CD14-positive monocyte (primary cell): ENCODE measurements around the gene TCEANC2. TPM values are rescaled to one million over a fixed set of nuclear protein-coding genes. Genes with fewer than 3 reads are reported as not detected.
"Not testable (repeated sequence)": the region's sequence is repeated elsewhere in the genome, so short reads cannot be mapped to it uniquely, and the experiment has no call there.

Source experiments
- DNase-seq, 3 donors: peaks; one replicate each; pipeline ENCODE4 v3.0.0-alpha.2; 2011 to 2022
- H2AFZ ChIP-seq: 2 replicates; pipeline ENCODE4 v1.6.0; 2012; ENCODE audit warnings: mild to moderate bottlenecking, low read depth, low read length, inconsistent platforms; ENCODE audit not compliant: insufficient read depth, poor library complexity, severe bottlenecking
- H3K27ac ChIP-seq, 2 donors: 1 replicate in 1 of 2; 2 replicates in 1 of 2; pipeline ENCODE4 v1.5.1; 2012 to 2013; ENCODE audit warnings: low read length in 2 of 2, control low read depth in 1 of 2, inconsistent platforms in 1 of 2, low read depth in 1 of 2, mild to moderate bottlenecking in 1 of 2
- H3K27me3 ChIP-seq, 2 donors: one replicate each; pipeline versions ENCODE4 v1.6.0 to v1.6.1; 2011 to 2013; ENCODE audit warnings: low read length in 2 of 2; ENCODE audit not compliant: control insufficient read depth in 2 of 2, insufficient read depth in 2 of 2
- H3K36me3 ChIP-seq, 2 donors: replicated peaks in 1 of 2; 1 replicate in 1 of 2; 2 replicates in 1 of 2; pipeline versions ENCODE4 v1.5.1 to v1.6.1; 2012 to 2013; ENCODE audit warnings: low read length in 2 of 2, control low read depth in 1 of 2, inconsistent platforms in 1 of 2, mild to moderate bottlenecking in 1 of 2; ENCODE audit not compliant: insufficient read depth in 2 of 2, control insufficient read depth in 1 of 2
- H3K4me1 ChIP-seq, 2 donors: 1 replicate in 1 of 2; 2 replicates in 1 of 2; pipeline versions ENCODE4 v1.5.1 to v1.6.1; 2012 to 2013; ENCODE audit warnings: low read length in 2 of 2, control low read depth in 1 of 2, inconsistent platforms in 1 of 2, mild to moderate bottlenecking in 1 of 2, moderate library complexity in 1 of 2; ENCODE audit not compliant: insufficient read depth in 2 of 2, control insufficient read depth in 1 of 2
- H3K4me2 ChIP-seq: replicated peaks from 2 replicates; pipeline ENCODE3; 2012; ENCODE audit warnings: low read length, moderate library complexity, mild to moderate bottlenecking; ENCODE audit not compliant: poor library complexity, severe bottlenecking; ENCODE audit errors: extremely low read depth
- H3K4me3 ChIP-seq, 3 experiments: fragments of 200-600 bp in 1 of 3; sonication (generic) in 1 of 3; replicated peaks in 1 of 3; 1 replicate in 2 of 3; 2 replicates in 1 of 3; pipeline ENCODE4 v1.5.1; 2011 to 2013; ENCODE audit warnings: low read length in 3 of 3, mild to moderate bottlenecking in 3 of 3, control low read depth in 2 of 3, low read depth in 2 of 3, inconsistent platforms in 1 of 3, moderate library complexity in 1 of 3
- H3K79me2 ChIP-seq: 2 replicates; pipeline ENCODE4 v1.6.0; 2012; ENCODE audit warnings: mild to moderate bottlenecking, control low read depth, inconsistent platforms, low read length, moderate library complexity; ENCODE audit not compliant: insufficient read depth
- H3K9ac ChIP-seq: 2 replicates; pipeline ENCODE4 v1.6.0; 2017; ENCODE audit warnings: low read length, mild to moderate bottlenecking; ENCODE audit not compliant: insufficient read depth, poor library complexity, severe bottlenecking
- H3K9me3 ChIP-seq, 2 donors: replicated peaks in 1 of 2; 1 replicate in 1 of 2; 2 replicates in 1 of 2; pipeline versions ENCODE4 v1.5.1 to v1.6.1; 2012 to 2013; ENCODE audit warnings: low read length in 2 of 2, control low read depth in 1 of 2; ENCODE audit not compliant: control insufficient read depth in 1 of 2, insufficient read depth in 1 of 2
- H4K20me1 ChIP-seq: 2 replicates; pipeline ENCODE4 v1.6.0; 2012; ENCODE audit warnings: mild to moderate bottlenecking, low read length, control low read depth, moderate library complexity; ENCODE audit not compliant: insufficient read depth
- H3K27ac Mint-ChIP-seq, 7 donors: one replicate each; pipeline ENCODE4 v1.8.0; 2020; ENCODE audit warnings: mild to moderate bottlenecking in 7 of 7, mixed read lengths in 7 of 7, moderate library complexity in 6 of 7, inconsistent platforms in 2 of 7
- H3K27me3 Mint-ChIP-seq, 3 donors: one replicate each; pipeline ENCODE4 v1.8.0; 2021 to 2022; ENCODE audit warnings: low read depth in 3 of 3, mild to moderate bottlenecking in 3 of 3, mixed read lengths in 3 of 3, moderate library complexity in 3 of 3, inconsistent platforms in 1 of 3
- H3K36me3 Mint-ChIP-seq, 2 donors: one replicate each; pipeline ENCODE4 v1.8.0; 2020; ENCODE audit warnings: mixed read lengths in 2 of 2, inconsistent platforms in 1 of 2, mild to moderate bottlenecking in 1 of 2
- H3K4me1 Mint-ChIP-seq: one replicate; pipeline ENCODE4 v1.8.0; 2020; ENCODE audit warnings: mild to moderate bottlenecking, mixed read lengths
- H3K4me3 Mint-ChIP-seq, 2 donors: one replicate each; pipeline ENCODE4 v1.8.0; 2020; ENCODE audit warnings: mild to moderate bottlenecking in 2 of 2, mixed read lengths in 2 of 2, moderate library complexity in 1 of 2
- H3K9me3 Mint-ChIP-seq, 7 donors: one replicate each; pipeline ENCODE4 v1.8.0; 2020 to 2022; ENCODE audit warnings: mixed read lengths in 7 of 7, mild to moderate bottlenecking in 6 of 7, moderate library complexity in 6 of 7, inconsistent platforms in 2 of 7
- CTCF ChIP-seq: fragments of 200-600 bp; IDR thresholded peaks from one replicate; pipeline ENCODE4 v1.8.0; 2022; ENCODE audit warnings: antibody characterized with exemption, mild to moderate bottlenecking
- WGBS: methylation state at CpG from one replicate; pipeline ENCODE4 v1.1.5; 2013; ENCODE audit warnings: missing lambda C conversion rate; ENCODE audit not compliant: insufficient coverage; 5-methylcytosine and 5-hydroxymethylcytosine counted together
- intact Hi-C, 2 donors: fragments of 100-400 bp; cut with micrococcal nuclease; formaldehyde crosslinking; loops; one replicate each; pipeline versions ENCODE4 v1.15.0 to v1.15.1; 2023
- polyA plus RNA-seq, 3 donors: library from polyadenylated mRNA; depleted of rRNA in 1 of 3; unstranded in 2 of 3; stranded (reverse) in 1 of 3; fragments of 300-500 nt in 2 of 3; fragments of >200 nt in 1 of 3; fragmentation: Illumina TruSeq in 2 of 3; gene quantifications; 1 replicate in 2 of 3; 2 replicates in 1 of 3; pipeline ENCODE4 v1.2.3, GENCODE V29; 2012 to 2021

TCEANC2 gene
- polyA plus RNA-seq, 3 donors, result 3.0 to 6.7 (median 3.8) TPM

- peaks cover 7 to 25% of the 10 kb centered on the region in 2 donors for H3K36me3 ChIP-seq
- no peak overlapping the region for H3K9ac ChIP-seq
- intact Hi-C loops, result no loop called here
- no peak overlapping the region for H3K4me3 ChIP-seq
- H3K79me2 ChIP-seq, result no peaks in the 10 kb centered on the region
- Mint-ChIP-seq H3K9me3 (peaks cover 0 to 5% (median 1%) of the 10 kb centered on the region in 7 donors), H3K36me3 (peaks cover 41 to 49% of the 10 kb centered on the region in 2 donors), H3K4me3 (no peak overlapping the region), H3K27me3 (no peaks in the 10 kb centered on the region), H3K27ac (peak overlapping the region in 2 of 7 donors; percentile 32 to 55), H3K4me1 (peaks cover 34% of the 10 kb centered on the region)
- no peaks in the 10 kb centered on the region for H3K9me3 ChIP-seq
- no peak for TF ChIP-seq CTCF
- H3K4me2 ChIP-seq, result no peak overlapping the region
- H3K4me1 ChIP-seq, result peaks cover 17 to 25% of the 10 kb centered on the region in 2 donors
- DNase-seq, result no peak
- no peaks in the 10 kb centered on the region for H4K20me1 ChIP-seq
- H2AFZ ChIP-seq, result no peak overlapping the region
- WGBS, result 89% methylated on average over 3 of the region's 4 CpGs
- H3K27me3 ChIP-seq, result no peaks in the 10 kb centered on the region
- H3K27ac ChIP-seq, result no peak overlapping the region
Observed at GRCh38 chr1:54094001-54094729, 40.8 kb downstream of the TCEANC2 start.

GRCh38 chr1:54094730-54095105 is 41.3 kb downstream of the TCEANC2 start:
- WGBS, result no CpG with 5 or more reads among the region's 1 CpG
- H3K9me3 ChIP-seq, H3K4me3 ChIP-seq, H3K27me3 Mint-ChIP-seq, H3K9me3 Mint-ChIP-seq, H3K4me3 Mint-ChIP-seq, H3K9ac ChIP-seq, H4K20me1 ChIP-seq, H2AFZ ChIP-seq, H3K27me3 ChIP-seq, intact Hi-C loops, H3K79me2 ChIP-seq, H3K4me2 ChIP-seq, H3K27ac ChIP-seq, DNase-seq: not testable (repeated sequence)
- H3K36me3 ChIP-seq, result peaks cover 4 to 19% of the 10 kb centered on the region in 2 donors
- H3K27ac Mint-ChIP-seq, result peak overlapping the region in 3 of 7 donors; percentile 32 to 91 (median 55)
- H3K4me1 ChIP-seq, result peaks cover 17 to 28% of the 10 kb centered on the region in 2 donors
- H3K4me1 Mint-ChIP-seq, result peaks cover 37% of the 10 kb centered on the region
- peaks cover 43 to 51% of the 10 kb centered on the region in 2 donors for H3K36me3 Mint-ChIP-seq
